SU-DHL-6 (cell line): ENCODE results near the gene DOCK10.

ENCODE experiments used
- H2AFZ ChIP-seq: fragments of 200-600 bp; sonication (generic); 2 replicates; pipeline ENCODE4 v1.6.1; 2014; ENCODE audit warnings: low read depth, mild to moderate bottlenecking, moderate library complexity, mixed read lengths, antibody characterized with exemption, low read length; ENCODE audit not compliant: severe bottlenecking
- H3F3A ChIP-seq: fragments of 200-600 bp; shearing (Covaris generic); 2 replicates; pipeline ENCODE4 v1.6.0; 2016; ENCODE audit warnings: antibody characterized with exemption, mild to moderate bottlenecking; ENCODE audit not compliant: insufficient read depth
- H3K27ac ChIP-seq: fragments of 200-600 bp; sonication (generic); 2 replicates; pipeline ENCODE4 v1.5.1; 2016; ENCODE audit warnings: low read depth, mild to moderate bottlenecking, low read length, moderate library complexity, mixed read lengths
- H3K27me3 ChIP-seq: fragments of 200-600 bp; sonication (generic), shearing (Covaris generic); 2 replicates; pipeline ENCODE4 v1.6.0; 2014; ENCODE audit warnings: mild to moderate bottlenecking, low read length
- H3K36me3 ChIP-seq: fragments of 200-600 bp; sonication (generic); 2 replicates; pipeline ENCODE4 v1.6.1; 2014; ENCODE audit warnings: mild to moderate bottlenecking, low read length, mixed read lengths
- H3K4me2 ChIP-seq: fragments of 300-600, 200-600 bp; shearing (Covaris generic), sonication (generic); 2 replicates; pipeline ENCODE4 v1.6.0; 2014; ENCODE audit warnings: low read length, low read depth, mild to moderate bottlenecking; ENCODE audit not compliant: poor library complexity, severe bottlenecking
- H3K4me3 ChIP-seq: fragments of 200-600 bp; sonication (generic); 2 replicates; pipeline ENCODE4 v1.5.1; 2014; ENCODE audit warnings: antibody characterized with exemption, low read length, mild to moderate bottlenecking, mixed read lengths; ENCODE audit not compliant: insufficient read depth, poor library complexity, severe bottlenecking
- H3K79me2 ChIP-seq: fragments of 200-600 bp; sonication (generic); 2 replicates; pipeline ENCODE4 v1.6.1; 2014; ENCODE audit warnings: mild to moderate bottlenecking, low read length, moderate library complexity; ENCODE audit not compliant: insufficient read depth
- H3K9ac ChIP-seq: fragments of 200-600 bp; sonication (generic); 2 replicates; pipeline ENCODE4 v1.7.0; 2014; ENCODE audit warnings: mild to moderate bottlenecking, low read length
- H3K9me2 ChIP-seq: fragments of 200-600 bp; sonication (generic); replicated peaks from 2 replicates; pipeline ENCODE4 v1.6.1; 2014; ENCODE audit warnings: low read length; ENCODE audit not compliant: insufficient read depth
- H3K9me3 ChIP-seq: fragments of 200-600 bp; sonication (generic); 2 replicates; pipeline ENCODE4 v1.6.1; 2014; ENCODE audit warnings: low read length, mixed read lengths; ENCODE audit not compliant: insufficient read depth
- H4K20me1 ChIP-seq: fragments of 200-600 bp; sonication (generic); 2 replicates; pipeline ENCODE4 v1.6.1; 2014; ENCODE audit warnings: low read depth, mild to moderate bottlenecking, antibody characterized with exemption, low read length, moderate library complexity, mixed read lengths
- EZH2phosphoT487 ChIP-seq: fragments of 200-600 bp; sonication (generic), shearing (Covaris generic); conservative IDR thresholded peaks from 2 replicates; pipeline ENCODE4 v1.6.1; 2018; ENCODE audit warnings: mild to moderate bottlenecking, antibody characterized with exemption, low read length, moderate library complexity, mixed read lengths
- TF ChIP-seq, protein P1 (sequence below): fragments of 200-600 bp; sonication (generic); IDR thresholded peaks from one replicate; pipeline ENCODE4 v1.5.1; 2017; ENCODE audit warnings: antibody characterized with exemption, mild to moderate bottlenecking, low read length, moderate library complexity; ENCODE audit not compliant: insufficient read depth, poor library complexity, severe bottlenecking

Gene DOCK10

DNA sequence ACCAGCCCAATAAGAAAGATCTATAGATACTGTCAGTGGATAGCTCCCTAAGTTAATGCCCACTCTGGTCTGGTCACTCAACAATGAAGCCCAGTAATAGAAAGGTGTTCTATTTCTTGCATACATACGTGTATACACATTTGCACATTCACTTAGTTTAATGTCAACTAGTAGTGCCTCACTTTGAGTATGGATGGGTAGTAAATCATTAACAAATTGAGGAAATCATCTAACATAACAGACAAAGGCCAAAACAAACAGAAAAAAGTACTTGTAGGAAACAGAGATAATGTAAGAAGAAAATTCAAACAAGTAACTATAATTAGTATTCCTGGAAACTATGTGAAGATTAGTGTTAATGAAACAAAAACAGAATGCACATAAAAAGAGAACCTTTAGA, 312.8 kb downstream of the DOCK10 start:
- H3K4me2 ChIP-seq, result no peak overlapping the region
- H3K27me3 ChIP-seq, result no peaks in the 10 kb centered on the region
- H3F3A ChIP-seq, result no peaks in the 10 kb centered on the region
- H3K9me3 ChIP-seq, result no peaks in the 10 kb centered on the region; the same call in 1 of the 2 replicates
- no peaks in the 10 kb centered on the region for H3K79me2 ChIP-seq
- no peak overlapping the region for H3K4me3 ChIP-seq
- H3K9ac ChIP-seq, result no peak overlapping the region
- H3K27ac ChIP-seq, result no peak overlapping the region
- H3K9me2 ChIP-seq, result no peaks in the 10 kb centered on the region
- TF ChIP-seq, protein P1, sequence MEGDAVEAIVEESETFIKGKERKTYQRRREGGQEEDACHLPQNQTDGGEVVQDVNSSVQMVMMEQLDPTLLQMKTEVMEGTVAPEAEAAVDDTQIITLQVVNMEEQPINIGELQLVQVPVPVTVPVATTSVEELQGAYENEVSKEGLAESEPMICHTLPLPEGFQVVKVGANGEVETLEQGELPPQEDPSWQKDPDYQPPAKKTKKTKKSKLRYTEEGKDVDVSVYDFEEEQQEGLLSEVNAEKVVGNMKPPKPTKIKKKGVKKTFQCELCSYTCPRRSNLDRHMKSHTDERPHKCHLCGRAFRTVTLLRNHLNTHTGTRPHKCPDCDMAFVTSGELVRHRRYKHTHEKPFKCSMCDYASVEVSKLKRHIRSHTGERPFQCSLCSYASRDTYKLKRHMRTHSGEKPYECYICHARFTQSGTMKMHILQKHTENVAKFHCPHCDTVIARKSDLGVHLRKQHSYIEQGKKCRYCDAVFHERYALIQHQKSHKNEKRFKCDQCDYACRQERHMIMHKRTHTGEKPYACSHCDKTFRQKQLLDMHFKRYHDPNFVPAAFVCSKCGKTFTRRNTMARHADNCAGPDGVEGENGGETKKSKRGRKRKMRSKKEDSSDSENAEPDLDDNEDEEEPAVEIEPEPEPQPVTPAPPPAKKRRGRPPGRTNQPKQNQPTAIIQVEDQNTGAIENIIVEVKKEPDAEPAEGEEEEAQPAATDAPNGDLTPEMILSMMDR, result no peak
- no peak for TF ChIP-seq EZH2phosphoT487
- no peak overlapping the region for H2AFZ ChIP-seq
- 0 out of 2 replicates have a peak, but pooled peaks cover 3% of the 10 kb centered on the region for H3K36me3 ChIP-seq
- H4K20me1 ChIP-seq, result no peaks in the 10 kb centered on the region

DNA sequence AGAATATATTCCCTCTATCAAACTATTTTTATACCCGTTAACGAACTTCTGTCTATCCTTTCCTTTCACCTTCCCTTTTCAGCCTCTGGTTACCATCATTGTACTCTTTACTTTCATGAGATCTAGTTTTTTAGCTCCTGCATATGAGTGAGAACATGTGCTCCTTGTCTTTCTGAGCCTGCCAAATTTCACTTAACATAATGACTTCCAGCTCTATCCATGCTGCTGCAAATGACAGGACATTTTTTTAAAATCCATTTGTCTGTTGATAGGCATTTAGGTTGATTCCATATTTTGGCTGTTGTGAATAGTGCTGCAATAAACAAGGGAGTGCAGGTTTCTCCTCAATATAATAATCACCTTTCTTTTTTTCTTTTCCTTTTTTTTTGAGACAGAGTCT, 317.9 kb downstream of the DOCK10 start:
- H4K20me1 ChIP-seq, result no peaks in the 10 kb centered on the region
- H3K27ac ChIP-seq, result no peak overlapping the region
- no peaks in the 10 kb centered on the region for H3K9me2 ChIP-seq
- H2AFZ ChIP-seq, result no peak overlapping the region
- no peaks in the 10 kb centered on the region for H3F3A ChIP-seq
- H3K36me3 ChIP-seq, result 0 out of 2 replicates have a peak, but pooled peaks cover 3% of the 10 kb centered on the region
- no peak overlapping the region for H3K9ac ChIP-seq
- TF ChIP-seq, protein P1, result no peak
- no peak overlapping the region for H3K4me2 ChIP-seq
- no peak overlapping the region for H3K4me3 ChIP-seq
- no peaks in the 10 kb centered on the region; the same call in 1 of the 2 replicates for H3K9me3 ChIP-seq
- no peaks in the 10 kb centered on the region for H3K79me2 ChIP-seq
- no peaks in the 10 kb centered on the region for H3K27me3 ChIP-seq

DNA sequence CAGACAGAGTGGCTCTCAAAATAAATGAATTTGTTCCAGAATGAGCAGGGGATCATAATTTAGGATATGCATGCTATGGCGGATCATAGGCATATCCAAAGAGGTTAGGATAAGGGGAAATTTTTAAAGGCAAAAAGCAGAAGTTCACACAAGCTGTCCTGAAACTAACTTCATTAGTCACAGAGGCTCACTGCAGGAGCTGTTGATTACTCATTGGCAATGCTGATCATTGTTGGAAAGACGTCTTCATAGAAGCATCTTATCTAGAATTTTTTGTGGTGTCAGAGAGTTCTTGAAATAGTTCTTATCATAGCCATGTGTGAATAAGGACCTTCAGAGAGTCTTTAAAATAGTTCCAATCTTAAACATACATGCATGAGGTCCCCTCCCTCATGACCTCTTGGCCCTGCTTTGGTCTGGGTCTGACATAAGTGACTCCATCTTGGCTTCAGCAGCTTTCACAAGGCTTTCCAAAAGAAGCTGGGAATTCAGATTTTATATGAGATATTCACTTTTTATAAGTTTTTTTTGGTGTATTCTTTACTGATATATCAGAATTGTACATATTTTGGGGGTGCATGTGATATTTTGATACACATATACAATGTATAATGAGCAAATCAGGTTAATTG, 318.6 kb downstream of the DOCK10 start:
- H2AFZ ChIP-seq, result no peak overlapping the region
- no peak overlapping the region for H3K27ac ChIP-seq
- 0 out of 2 replicates have a peak, but pooled peaks cover 3% of the 10 kb centered on the region for H3K36me3 ChIP-seq
- no peak for TF ChIP-seq EZH2phosphoT487
- H3K79me2 ChIP-seq, result no peaks in the 10 kb centered on the region
- peaks cover 5% of the 10 kb centered on the region; the same call in 1 of the 2 replicates for H3K9me3 ChIP-seq
- H3K4me3 ChIP-seq, result no peak overlapping the region
- H3K27me3 ChIP-seq, result no peaks in the 10 kb centered on the region
- H3F3A ChIP-seq, result no peaks in the 10 kb centered on the region
- H3K9ac ChIP-seq, result no peak overlapping the region
- H4K20me1 ChIP-seq, result no peaks in the 10 kb centered on the region
- H3K9me2 ChIP-seq, result no peaks in the 10 kb centered on the region
- no peak overlapping the region for H3K4me2 ChIP-seq

DNA sequence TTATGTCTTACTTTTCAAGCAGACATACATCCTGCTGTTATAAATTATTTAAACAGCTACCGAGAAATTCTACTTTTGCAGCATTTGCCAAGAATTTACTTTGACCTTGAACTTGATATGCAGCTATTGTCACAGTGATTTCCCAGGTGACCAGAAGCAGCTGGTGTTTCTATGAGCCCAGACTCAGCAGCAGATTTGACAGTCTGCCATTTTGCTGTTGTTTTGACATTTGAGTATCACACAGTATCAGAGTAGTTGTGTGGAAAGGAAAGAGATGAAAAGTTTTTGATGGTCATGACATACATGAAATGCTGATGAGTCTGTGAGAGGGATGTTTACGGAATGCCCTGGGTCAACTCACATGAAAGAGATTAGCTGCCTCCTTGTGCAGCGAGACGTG, 319.5 kb downstream of the DOCK10 start:
- no peaks in the 10 kb centered on the region for H3F3A ChIP-seq
- no peak overlapping the region for H3K9ac ChIP-seq
- no peak overlapping the region for H2AFZ ChIP-seq
- no peaks in the 10 kb centered on the region for H3K9me2 ChIP-seq
- TF ChIP-seq, protein P1, result no peak
- no peak for TF ChIP-seq EZH2phosphoT487
- H4K20me1 ChIP-seq, result no peaks in the 10 kb centered on the region
- no peaks in the 10 kb centered on the region for H3K79me2 ChIP-seq
- H3K4me2 ChIP-seq, result no peak overlapping the region
- H3K4me3 ChIP-seq, result no peak overlapping the region
- H3K9me3 ChIP-seq, result peaks cover 5% of the 10 kb centered on the region; the same call in 1 of the 2 replicates
- H3K27ac ChIP-seq, result no peak overlapping the region
- no peaks in the 10 kb centered on the region for H3K36me3 ChIP-seq
- no peaks in the 10 kb centered on the region for H3K27me3 ChIP-seq
